Body of pancreas (tissue), 4 donors: ENCODE results near the gene SLC10A3. TPM values are rescaled to one million over a fixed set of nuclear protein-coding genes. Genes with fewer than 3 reads are reported as not detected.
A peak's percentile ranks its signal among the peaks of the same experiment; 100 is the strongest.

Experiments used
- ATAC-seq: fragments of 150-250 bp; one replicate; pipeline ENCODE4 v1.9.1; 2016
- DNase-seq, 4 donors: peaks; one replicate each; pipeline ENCODE4 v3.0.0-alpha.2; 2019
- H3K27ac ChIP-seq, 4 donors: fragments of 200-600 bp; sonication (generic); 1 replicate in 3 of 4; 2 replicates in 1 of 4; pipeline versions ENCODE4 v1.5.1 to v1.6.1; 2016 to 2019; ENCODE audit warnings: mild to moderate bottlenecking in 1 of 4, mixed read lengths in 1 of 4, moderate library complexity in 1 of 4
- H3K27me3 ChIP-seq, 2 donors: fragments of 200-600 bp; sonication (generic); one replicate each; pipeline ENCODE4 v1.6.0; 2016; ENCODE audit warnings: mild to moderate bottlenecking in 1 of 2
- H3K36me3 ChIP-seq, 2 donors: fragments of 200-600 bp; sonication (generic); replicated peaks in 1 of 2; 2 replicates each; pipeline ENCODE4 v1.5.1; 2016; ENCODE audit warnings: low read depth in 2 of 2; ENCODE audit not compliant: insufficient read depth in 1 of 2
- H3K4me1 ChIP-seq: fragments of 200-600 bp; sonication (generic); one replicate; pipeline ENCODE4 v1.6.0; 2016
- H3K4me3 ChIP-seq, 2 donors: fragments of 200-600 bp; sonication (generic); 1 replicate in 1 of 2; 2 replicates in 1 of 2; pipeline ENCODE4 v1.5.1; 2016 to 2019
- H3K9me3 ChIP-seq, 3 donors: fragments of 200-600 bp; sonication (generic); 1 replicate in 2 of 3; 2 replicates in 1 of 3; pipeline ENCODE4 v1.5.1; 2016
- CTCF ChIP-seq, 7 experiments: fragments of 450-650 bp in 4 of 7; fragments of 200-600 bp in 3 of 7; sonication (generic) in 3 of 7; IDR thresholded peaks; one replicate each; pipeline ENCODE4 v1.5.1; 2016 to 2019; ENCODE audit warnings: antibody characterized with exemption in 7 of 7
- POLR2A ChIP-seq, 3 donors: fragments of 450-650 bp; IDR thresholded peaks; one replicate each; pipeline ENCODE4 v1.6.1; 2016; ENCODE audit warnings: antibody characterized with exemption in 3 of 3, mild to moderate bottlenecking in 2 of 3
- WGBS, 2 donors: methylation state at CpG; one replicate each; pipeline ENCODE4 v1.1.5; 2017; 5-methylcytosine and 5-hydroxymethylcytosine counted together
- intact Hi-C: fragments of 100-400 bp; cut with DNase I; formaldehyde crosslinking; loops from one replicate; pipeline ENCODE4 v1.15.1; 2023
- total RNA-seq, 2 donors: library from RNA; depleted of rRNA; stranded (reverse); fragments of >200 nt; gene quantifications; one replicate each; pipeline ENCODE4 v1.1.0, GENCODE V29; 2016

The SLC10A3 gene
- total RNA-seq, 2 donors from 2014 or later, result 18.9 to 24.7 TPM

- H3K27ac ChIP-seq, result no peak overlapping the region
- H3K27me3 ChIP-seq, result no peaks in the 10 kb centered on the region
- no peak overlapping the region for H3K4me3 ChIP-seq
- no peak for TF ChIP-seq CTCF (IDR thresholded peaks at IDR 0.05)
- no peak for TF ChIP-seq POLR2A (IDR thresholded peaks at IDR 0.05)
- peaks cover 30% of the 10 kb centered on the region for H3K4me1 ChIP-seq
- H3K9me3 ChIP-seq, result no peaks in the 10 kb centered on the region
- intact Hi-C loops, result no loop called here
- WGBS, 2 donors, result 85 to 96% methylated on average over 4 to 5 of the region's 5 CpGs
- ATAC-seq (no peak), DNase-seq (no peak)
- no peaks in the 10 kb centered on the region for H3K36me3 ChIP-seq
Measured at GRCh38 chrX:154481195-154481594, 9.2 kb downstream of the SLC10A3 start.

- Histone ChIP-seq H3K4me1 (peaks cover 10% of the 10 kb centered on the region), H3K9me3 (no peaks in the 10 kb centered on the region), H3K27ac (peak within 1 kb of the TSS; percentile 51 to 90 (median 80)), H3K4me3 (no peak within 1 kb of the TSS), H3K27me3 (no peaks in the 10 kb centered on the region), H3K36me3 (no peaks in the 10 kb centered on the region)
- TF ChIP-seq CTCF (IDR thresholded peaks at IDR 0.05), result no peak
- peak; percentile 60 to 83 (median 67) for TF ChIP-seq POLR2A (IDR thresholded peaks at IDR 0.05)
- DNase-seq (peak; percentile 94 to 95 (median 95)), ATAC-seq (peak; percentile 93)
- WGBS, 2 donors, result 4 to 5% methylated on average over 19 to 61 of the region's 85 CpGs
- intact Hi-C loops, result no loop called here
Measured at GRCh38 chrX:154478728-154479622, 11.5 kb downstream of the SLC10A3 start, which contains the start of gene LAGE3. Gene LAGE3 (minus strand): TSS chrX:154479281. CDS start chrX:154478915, 366 bp downstream.

- 54 to 69% methylated on average over 19 to 20 of the region's 24 CpGs for WGBS, 2 donors
- intact Hi-C loops, result no loop called here
- no peaks in the 10 kb centered on the region for H3K36me3 ChIP-seq
- H3K4me1 ChIP-seq, result peaks cover 10% of the 10 kb centered on the region
- no peak for DNase-seq
- H3K27me3 ChIP-seq, result no peaks in the 10 kb centered on the region
- no peak overlapping the region for H3K4me3 ChIP-seq
- H3K27ac ChIP-seq, result peak overlapping the region; percentile 51 to 90 (median 71)
- no peak for ATAC-seq
- TF ChIP-seq CTCF (IDR thresholded peaks at IDR 0.05), result no peak
- no peak for TF ChIP-seq POLR2A (IDR thresholded peaks at IDR 0.05)
- H3K9me3 ChIP-seq, result no peaks in the 10 kb centered on the region
Measured at GRCh38 chrX:154477891-154478477, 12.4 kb downstream of the SLC10A3 start.

- H3K27ac ChIP-seq, result no peak overlapping the region
- no peak for ATAC-seq
- H3K4me1 ChIP-seq, result peaks cover 10% of the 10 kb centered on the region
- no peak for DNase-seq
- H3K27me3 ChIP-seq, result no peaks in the 10 kb centered on the region
- WGBS, 2 donors, result 90 to 92% methylated on average over 8 of the region's 8 CpGs
- H3K36me3 ChIP-seq, result no peaks in the 10 kb centered on the region
- no peak overlapping the region for H3K4me3 ChIP-seq
- intact Hi-C loops, result no loop called here
- no peak for TF ChIP-seq CTCF (IDR thresholded peaks at IDR 0.05)
- no peak for TF ChIP-seq POLR2A (IDR thresholded peaks at IDR 0.05)
- H3K9me3 ChIP-seq, result no peaks in the 10 kb centered on the region
Measured at GRCh38 chrX:154476821-154477220, 13.6 kb downstream of the SLC10A3 start.
